KG1 (cell line): ENCODE measurements around the gene CTNND2.

Experiments used
- DNase-seq: peaks from one replicate; lab custom pipeline; 2025; lab: John Stamatoyannopoulos, UW

Gene CTNND2

GRCh38 chr5:11385251-11385900 lies 518.9 kb downstream of the CTNND2 start:
- DNase-seq: no peak

GRCh38 chr5:11384441-11385250 lies 519.6 kb downstream of the CTNND2 start:
- DNase-seq: no peak

- no peak for DNase-seq
Measured at GRCh38 chr5:11383506-11384095, 520.6 kb downstream of the CTNND2 start.

GRCh38 chr5:11378461-11378860 lies 525.8 kb downstream of the CTNND2 start:
- DNase-seq: no peak

GRCh38 chr5:11377896-11378295 lies 526.4 kb downstream of the CTNND2 start:
- no peak for DNase-seq

GRCh38 chr5:11372191-11372590 lies 532.1 kb downstream of the CTNND2 start:
- no peak for DNase-seq

- DNase-seq: no peak
Measured at GRCh38 chr5:11371021-11371420, 533.2 kb downstream of the CTNND2 start.

- DNase-seq: no peak
Measured at GRCh38 chr5:11364531-11364930, 539.7 kb downstream of the CTNND2 start.

- DNase-seq: no peak
Measured at GRCh38 chr5:11363631-11364178, 540.5 kb downstream of the CTNND2 start.

- no peak for DNase-seq
Measured at GRCh38 chr5:11361768-11362167, 542.5 kb downstream of the CTNND2 start.

GRCh38 chr5:11357928-11358327 lies 546.3 kb downstream of the CTNND2 start:
- DNase-seq: no peak

GRCh38 chr5:11355491-11355890 lies 548.8 kb downstream of the CTNND2 start:
- DNase-seq: no peak

GRCh38 chr5:11346336-11346735 lies 557.9 kb downstream of the CTNND2 start:
- DNase-seq: no peak

- no peak for DNase-seq
Measured at GRCh38 chr5:11335881-11336760, 568.1 kb downstream of the CTNND2 start.

GRCh38 chr5:11334404-11334803 lies 569.8 kb downstream of the CTNND2 start:
- DNase-seq: no peak

- DNase-seq: no peak
Measured at GRCh38 chr5:11329679-11330078, 574.6 kb downstream of the CTNND2 start.

GRCh38 chr5:11324521-11325289 lies 579.5 kb downstream of the CTNND2 start:
- DNase-seq: no peak

GRCh38 chr5:11323761-11324160 lies 580.5 kb downstream of the CTNND2 start:
- no peak for DNase-seq

- DNase-seq: no peak
Measured at GRCh38 chr5:11322133-11322532, 582.1 kb downstream of the CTNND2 start.

- DNase-seq: no peak
Measured at GRCh38 chr5:11319836-11320580, 584.2 kb downstream of the CTNND2 start.
